GM12878 (cell line): Measurements from ENCODE around the gene ORAI1. TPM values are rescaled to one million over a fixed set of nuclear protein-coding genes. Genes with fewer than 3 reads are reported as not detected.

Experiments used
- ATF2 ChIP-seq: IDR thresholded peaks from 2 replicates; pipeline ENCODE4 v1.6.1; 2012; ENCODE audit warnings: low read length, inconsistent platforms
- EZH2 ChIP-seq: IDR thresholded peaks from 2 replicates; pipeline ENCODE4 v1.6.1; 2012; ENCODE audit warnings: low read depth, mild to moderate bottlenecking, control low read depth, inconsistent platforms, low read length, borderline replicate concordance; ENCODE audit not compliant: control insufficient read depth
- MXI1 ChIP-seq: fragments of 150-350 bp; IDR thresholded peaks from 2 replicates; pipeline ENCODE4 v1.6.1; 2011; ENCODE audit warnings: low read depth, mild to moderate bottlenecking, inconsistent platforms, low read length, improper control_type of control experiment
- NFIC ChIP-seq: IDR thresholded peaks from 2 replicates; pipeline ENCODE4 v1.6.1; 2012; ENCODE audit warnings: low read depth, mild to moderate bottlenecking, inconsistent platforms, low read length, moderate library complexity
- PML ChIP-seq: IDR thresholded peaks from 2 replicates; pipeline ENCODE4 v1.6.1; 2012; ENCODE audit warnings: low read length, inconsistent platforms
- POLR2A ChIP-seq: IDR thresholded peaks from 2 replicates; pipeline ENCODE4 v1.6.1; 2011; ENCODE audit warnings: low read depth, mild to moderate bottlenecking, low read length
- REST ChIP-seq: IDR thresholded peaks from 2 replicates; pipeline ENCODE4 v1.6.1; 2012; ENCODE audit warnings: mild to moderate bottlenecking, low read depth, low read length
- TBL1XR1 ChIP-seq: IDR thresholded peaks from 2 replicates; pipeline ENCODE4 v1.6.1; 2012; ENCODE audit warnings: low read depth, low read length, improper control_type of control experiment
- ZBTB4 ChIP-seq: fragments of 450-650 bp; formaldehyde crosslinking; IDR thresholded peaks from 2 replicates; pipeline ENCODE4 v1.4.0; 2022; ENCODE audit warnings: mild to moderate bottlenecking, moderate library complexity
- ZBTB40 ChIP-seq: fragments of 450-650 bp; IDR thresholded peaks from 2 replicates; pipeline ENCODE4 v1.6.1; 2016; ENCODE audit warnings: mild to moderate bottlenecking, moderate library complexity, borderline replicate concordance
- ZSCAN29 ChIP-seq: fragments of 450-650 bp; IDR thresholded peaks from 2 replicates; pipeline ENCODE4 v1.6.1; 2017; ENCODE audit warnings: mild to moderate bottlenecking, moderate library complexity
- polyA plus RNA-seq, 11 experiments: library from polyadenylated mRNA; depleted of rRNA in 4 of 11; unstranded in 6 of 11; stranded (reverse) in 5 of 11; fragments of >200 nt; fragmentation: Nextera tagmentation in 4 of 11; fragmentation: Illumina TruSeq in 1 of 11; extraction: Ambion mirVana in 4 of 11; extraction: Trizol in 1 of 11; gene quantifications; 1 replicate in 1 of 11; 2 replicates in 10 of 11; pipeline versions ENCODE4 v1.2.1 to v1.2.3, GENCODE V29; 2011 to 2016; ENCODE audit warnings: inconsistent platforms in 2 of 11, missing spikeins in 2 of 11, low read depth in 1 of 11
- total RNA-seq, 4 experiments: library from RNA; depleted of rRNA in 3 of 4; stranded (reverse); fragments of >200 nt in 3 of 4; fragmentation: Illumina TruSeq in 1 of 4; extraction: Trizol in 1 of 4; gene quantifications; 2 replicates each; pipeline versions ENCODE4 v1.2.1 to v1.2.3, GENCODE V29; 2013 to 2021
- TF ChIP-seq, protein P1 (sequence below): IDR thresholded peaks from 2 replicates; pipeline ENCODE4 v1.6.1; 2011; ENCODE audit warnings: low read depth, low read length, improper control_type of control experiment, borderline replicate concordance
- TF ChIP-seq, protein P2 (sequence below): fragments of 150-350 bp; IDR thresholded peaks from 2 replicates; pipeline ENCODE4 v1.6.1; 2014; ENCODE audit warnings: mild to moderate bottlenecking, low read depth, low read length

Gene ORAI1
- total and polyA plus RNA-seq, 10 of the 15 experiments (the other 5 are each of a cell fraction or from before 2014, with no cell fraction given) = 5.5 to 33.1 (median 11.8) TPM

DNA sequence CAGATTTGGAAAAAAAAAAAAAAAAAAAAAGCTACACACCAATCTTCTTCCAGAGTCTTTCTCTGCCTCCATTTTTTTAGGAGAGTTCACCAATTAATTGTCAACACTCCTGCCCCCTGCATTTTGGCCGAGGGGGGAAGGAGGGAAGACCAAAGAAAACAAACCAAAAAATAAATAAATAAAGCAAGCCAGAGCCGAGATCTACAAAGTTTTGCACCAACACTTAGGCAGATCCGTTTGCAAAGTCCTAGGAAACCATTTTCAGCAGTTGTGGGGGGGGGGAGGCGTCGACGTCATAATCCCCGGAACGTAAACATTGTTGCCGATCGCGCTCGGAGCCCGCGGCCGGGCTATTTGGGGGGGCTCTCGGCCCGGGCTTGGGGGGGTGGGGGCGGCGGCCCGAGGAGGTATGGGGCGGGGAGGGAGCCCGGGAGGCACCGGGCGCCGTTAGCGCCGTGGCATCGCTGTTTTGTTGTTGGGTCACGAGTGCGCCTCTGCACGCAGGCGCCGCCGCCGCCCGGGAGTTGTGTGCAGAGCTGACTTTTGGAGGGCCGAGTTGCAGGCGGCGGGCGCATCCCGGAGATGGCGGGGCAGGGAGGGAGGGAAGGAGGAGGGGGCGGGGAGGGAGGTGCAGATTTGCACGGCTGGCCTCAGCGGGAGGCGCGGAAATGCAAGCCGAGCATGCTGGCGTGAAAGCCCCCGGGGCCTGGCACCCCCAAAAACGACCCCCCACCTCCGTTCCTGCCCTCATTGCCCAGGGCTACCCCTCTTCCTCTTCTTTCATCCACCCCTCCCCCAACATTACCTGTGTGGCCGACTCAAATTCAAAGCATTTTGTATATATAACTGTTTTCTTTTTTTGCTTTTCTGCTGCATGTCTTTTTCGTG is 46.1 kb upstream of the ORAI1 start (continued):
- TF ChIP-seq MXI1 = 0 out of 2 replicates have a peak, but pooled peaks have one; percentile 48
- TF ChIP-seq TBL1XR1 = no peak
- no peak for TF ChIP-seq ZSCAN29
- peak; percentile 27; the same call in 1 of the 2 replicates for TF ChIP-seq ZBTB40
- TF ChIP-seq PML = no peak
- no peak for TF ChIP-seq ATF2
- peak; percentile 69 for TF ChIP-seq POLR2A
- TF ChIP-seq, protein P1, sequence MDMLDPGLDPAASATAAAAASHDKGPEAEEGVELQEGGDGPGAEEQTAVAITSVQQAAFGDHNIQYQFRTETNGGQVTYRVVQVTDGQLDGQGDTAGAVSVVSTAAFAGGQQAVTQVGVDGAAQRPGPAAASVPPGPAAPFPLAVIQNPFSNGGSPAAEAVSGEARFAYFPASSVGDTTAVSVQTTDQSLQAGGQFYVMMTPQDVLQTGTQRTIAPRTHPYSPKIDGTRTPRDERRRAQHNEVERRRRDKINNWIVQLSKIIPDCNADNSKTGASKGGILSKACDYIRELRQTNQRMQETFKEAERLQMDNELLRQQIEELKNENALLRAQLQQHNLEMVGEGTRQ = peak; percentile 6
- no peak for TF ChIP-seq ZBTB4 (CRISPR knock-in tag)
- no peak for TF ChIP-seq EZH2
- TF ChIP-seq NFIC = no peak
- TF ChIP-seq REST = no peak
- TF ChIP-seq, protein P2, sequence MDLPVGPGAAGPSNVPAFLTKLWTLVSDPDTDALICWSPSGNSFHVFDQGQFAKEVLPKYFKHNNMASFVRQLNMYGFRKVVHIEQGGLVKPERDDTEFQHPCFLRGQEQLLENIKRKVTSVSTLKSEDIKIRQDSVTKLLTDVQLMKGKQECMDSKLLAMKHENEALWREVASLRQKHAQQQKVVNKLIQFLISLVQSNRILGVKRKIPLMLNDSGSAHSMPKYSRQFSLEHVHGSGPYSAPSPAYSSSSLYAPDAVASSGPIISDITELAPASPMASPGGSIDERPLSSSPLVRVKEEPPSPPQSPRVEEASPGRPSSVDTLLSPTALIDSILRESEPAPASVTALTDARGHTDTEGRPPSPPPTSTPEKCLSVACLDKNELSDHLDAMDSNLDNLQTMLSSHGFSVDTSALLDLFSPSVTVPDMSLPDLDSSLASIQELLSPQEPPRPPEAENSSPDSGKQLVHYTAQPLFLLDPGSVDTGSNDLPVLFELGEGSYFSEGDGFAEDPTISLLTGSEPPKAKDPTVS = no peak
